ENCODE measurements around the gene SLC15A1.

DNA sequence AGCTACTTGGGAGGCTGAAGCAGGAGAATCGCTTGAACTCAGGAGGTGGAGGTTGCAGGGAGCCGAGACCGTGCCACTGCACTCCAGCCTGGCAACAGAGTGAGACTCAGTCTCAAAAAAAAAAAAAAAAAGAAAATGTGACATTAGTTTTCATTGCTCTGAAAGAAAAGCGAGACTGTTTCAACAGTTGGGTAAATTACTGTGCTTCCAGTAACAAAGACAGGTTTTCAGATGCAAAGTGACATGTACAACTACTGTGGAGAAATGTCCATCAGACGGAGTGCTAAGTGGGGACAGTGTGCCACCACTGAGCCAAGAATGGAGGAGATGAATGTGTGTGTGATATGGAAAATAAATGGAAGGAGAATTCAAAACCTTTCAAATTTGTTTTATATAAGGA, 24.2 kb upstream of the SLC15A1 start:
- TF ChIP-seq POLR2A (IDR thresholded peaks at IDR 0.05): no peak
- TF ChIP-seq, protein P1, sequence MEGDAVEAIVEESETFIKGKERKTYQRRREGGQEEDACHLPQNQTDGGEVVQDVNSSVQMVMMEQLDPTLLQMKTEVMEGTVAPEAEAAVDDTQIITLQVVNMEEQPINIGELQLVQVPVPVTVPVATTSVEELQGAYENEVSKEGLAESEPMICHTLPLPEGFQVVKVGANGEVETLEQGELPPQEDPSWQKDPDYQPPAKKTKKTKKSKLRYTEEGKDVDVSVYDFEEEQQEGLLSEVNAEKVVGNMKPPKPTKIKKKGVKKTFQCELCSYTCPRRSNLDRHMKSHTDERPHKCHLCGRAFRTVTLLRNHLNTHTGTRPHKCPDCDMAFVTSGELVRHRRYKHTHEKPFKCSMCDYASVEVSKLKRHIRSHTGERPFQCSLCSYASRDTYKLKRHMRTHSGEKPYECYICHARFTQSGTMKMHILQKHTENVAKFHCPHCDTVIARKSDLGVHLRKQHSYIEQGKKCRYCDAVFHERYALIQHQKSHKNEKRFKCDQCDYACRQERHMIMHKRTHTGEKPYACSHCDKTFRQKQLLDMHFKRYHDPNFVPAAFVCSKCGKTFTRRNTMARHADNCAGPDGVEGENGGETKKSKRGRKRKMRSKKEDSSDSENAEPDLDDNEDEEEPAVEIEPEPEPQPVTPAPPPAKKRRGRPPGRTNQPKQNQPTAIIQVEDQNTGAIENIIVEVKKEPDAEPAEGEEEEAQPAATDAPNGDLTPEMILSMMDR (IDR thresholded peaks at IDR 0.05 in 4 of 5, conservative IDR thresholded peaks at IDR 0.05 in 1 of 5): no peak

All from gastrocnemius medialis (tissue), 4 donors.